Rectal smooth muscle tissue (tissue), 1 donor: ENCODE data around the gene ZDHHC22.
A peak's percentile ranks its signal among the peaks of the same experiment; 100 is the strongest.

ENCODE experiments used
- H3K27ac ChIP-seq: one replicate; pipeline ENCODE4 v1.7.0; 2013; ENCODE audit warnings: low read depth, low read length, inconsistent platforms
- H3K27me3 ChIP-seq: one replicate; pipeline ENCODE4 v1.7.0; 2013; ENCODE audit warnings: low read length; ENCODE audit not compliant: control insufficient read depth, insufficient read depth
- H3K36me3 ChIP-seq: one replicate; pipeline ENCODE4 v1.7.0; 2013; ENCODE audit warnings: low read length; ENCODE audit not compliant: control insufficient read depth, insufficient read depth
- H3K4me1 ChIP-seq: one replicate; pipeline ENCODE4 v1.7.0; 2013; ENCODE audit warnings: low read length; ENCODE audit not compliant: control insufficient read depth, insufficient read depth
- H3K4me3 ChIP-seq: one replicate; pipeline ENCODE4 v1.7.0; 2013; ENCODE audit warnings: low read length
- H3K9ac ChIP-seq: one replicate; pipeline ENCODE4 v1.7.0; 2013; ENCODE audit warnings: low read length

Gene ZDHHC22

GRCh38 chr14:77120771-77121743 lies 20.5 kb downstream of the ZDHHC22 start:
- no peak overlapping the region for H3K4me3 ChIP-seq
- H3K4me1 ChIP-seq: peaks cover 12% of the 10 kb centered on the region
- peaks cover 9% of the 10 kb centered on the region for H3K36me3 ChIP-seq
- H3K27ac ChIP-seq: peak overlapping the region; percentile 28
- H3K9ac ChIP-seq: no peak overlapping the region
- peaks cover 2% of the 10 kb centered on the region for H3K27me3 ChIP-seq

- Histone ChIP-seq H3K9ac (no peak overlapping the region), H3K27ac (peak overlapping the region; percentile 6), H3K4me1 (peaks cover 9% of the 10 kb centered on the region), H3K36me3 (peaks cover 11% of the 10 kb centered on the region), H3K27me3 (no peaks in the 10 kb centered on the region), H3K4me3 (no peak overlapping the region)
Observed at GRCh38 chr14:77119851-77120250, 21.7 kb downstream of the ZDHHC22 start.

DNA sequence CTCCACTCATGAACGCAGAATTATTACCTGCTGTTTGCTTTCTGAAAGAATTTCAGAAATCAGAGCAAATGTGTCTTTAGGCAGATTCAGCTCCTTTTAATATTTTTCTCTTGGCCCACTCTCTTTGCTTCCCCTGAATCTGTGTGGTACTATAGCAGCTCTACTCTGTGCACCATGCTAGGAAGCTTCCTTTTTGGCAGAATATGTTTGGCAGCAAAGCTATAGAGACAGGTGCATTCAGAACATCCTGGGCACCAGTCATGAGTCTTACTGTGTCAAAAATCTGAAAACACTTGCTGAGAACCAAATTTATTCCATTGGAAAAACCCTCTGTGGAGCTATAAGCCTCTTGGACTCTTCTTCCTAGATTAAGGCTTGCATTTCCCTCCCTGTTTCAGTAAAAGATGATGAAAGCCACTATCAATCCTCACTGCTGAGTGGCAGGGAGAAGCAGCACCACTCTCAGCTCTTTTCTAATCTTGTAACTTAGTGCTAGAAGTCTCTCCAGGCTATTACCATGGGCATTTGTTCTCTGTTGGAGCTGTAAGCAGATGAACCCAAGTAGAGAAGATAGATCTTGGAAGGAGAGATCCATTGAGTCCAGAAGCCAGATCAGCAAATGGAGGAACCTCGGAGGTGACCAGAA lies 25.3 kb downstream of the ZDHHC22 start:
- H3K36me3 ChIP-seq: peaks cover 28% of the 10 kb centered on the region
- H3K4me3 ChIP-seq: no peak overlapping the region
- H3K27ac ChIP-seq: no peak overlapping the region
- no peaks in the 10 kb centered on the region for H3K27me3 ChIP-seq
- peaks cover 8% of the 10 kb centered on the region for H3K4me1 ChIP-seq
- no peak overlapping the region for H3K9ac ChIP-seq

GRCh38 chr14:77114609-77115008 lies 27.0 kb downstream of the ZDHHC22 start:
- no peak overlapping the region for H3K9ac ChIP-seq
- no peak overlapping the region for H3K4me3 ChIP-seq
- H3K27me3 ChIP-seq: no peaks in the 10 kb centered on the region
- no peak overlapping the region for H3K27ac ChIP-seq
- H3K36me3 ChIP-seq: peaks cover 26% of the 10 kb centered on the region
- H3K4me1 ChIP-seq: peaks cover 14% of the 10 kb centered on the region

DNA sequence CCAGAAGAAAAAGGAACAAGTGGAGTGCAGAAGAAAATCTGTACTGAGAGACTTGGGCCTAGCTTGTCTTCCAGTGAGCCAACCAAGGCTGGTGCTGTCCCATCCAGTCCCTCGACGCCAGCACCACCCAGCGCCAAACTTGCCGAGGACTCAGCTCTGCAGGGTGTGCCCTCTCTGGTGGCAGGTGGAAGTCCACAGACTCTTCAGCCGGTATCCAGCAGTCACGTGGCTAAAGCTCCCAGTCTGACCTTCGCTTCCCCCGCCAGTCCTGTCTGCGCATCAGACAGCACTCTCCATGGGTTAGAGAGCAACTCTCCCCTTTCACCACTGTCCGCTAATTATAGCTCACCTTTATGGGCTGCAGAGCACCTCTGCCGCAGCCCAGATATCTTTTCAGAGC lies 27.9 kb downstream of the ZDHHC22 start:
- H3K4me1 ChIP-seq: peaks cover 14% of the 10 kb centered on the region
- H3K27ac ChIP-seq: no peak overlapping the region
- no peaks in the 10 kb centered on the region for H3K27me3 ChIP-seq
- no peak overlapping the region for H3K9ac ChIP-seq
- H3K4me3 ChIP-seq: no peak overlapping the region
- H3K36me3 ChIP-seq: peaks cover 26% of the 10 kb centered on the region

DNA sequence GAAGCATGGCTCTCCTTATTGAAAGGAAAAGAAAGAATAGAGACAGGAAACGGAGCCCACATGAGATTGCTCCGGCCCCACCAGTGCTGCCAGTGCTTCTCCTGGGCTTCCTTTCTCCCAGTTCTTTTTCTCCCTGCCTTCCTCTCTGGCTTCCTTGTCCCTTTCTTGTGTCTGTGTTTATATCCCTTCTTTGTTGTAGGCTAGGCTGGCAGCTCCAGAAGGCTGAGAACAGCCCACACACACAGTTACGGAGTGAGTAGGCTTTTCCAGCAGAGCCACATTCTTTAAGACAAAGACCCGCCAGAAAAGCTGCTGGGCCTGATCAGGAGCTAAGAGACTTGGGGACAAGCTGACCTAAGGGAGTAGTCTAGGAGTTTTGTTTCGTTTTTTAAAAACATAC lies 30.6 kb downstream of the ZDHHC22 start:
- Histone ChIP-seq H3K4me1 (peaks cover 14% of the 10 kb centered on the region), H3K9ac (no peak overlapping the region), H3K4me3 (no peak overlapping the region), H3K27ac (peak overlapping the region; percentile 70), H3K36me3 (peaks cover 19% of the 10 kb centered on the region), H3K27me3 (no peaks in the 10 kb centered on the region)

DNA sequence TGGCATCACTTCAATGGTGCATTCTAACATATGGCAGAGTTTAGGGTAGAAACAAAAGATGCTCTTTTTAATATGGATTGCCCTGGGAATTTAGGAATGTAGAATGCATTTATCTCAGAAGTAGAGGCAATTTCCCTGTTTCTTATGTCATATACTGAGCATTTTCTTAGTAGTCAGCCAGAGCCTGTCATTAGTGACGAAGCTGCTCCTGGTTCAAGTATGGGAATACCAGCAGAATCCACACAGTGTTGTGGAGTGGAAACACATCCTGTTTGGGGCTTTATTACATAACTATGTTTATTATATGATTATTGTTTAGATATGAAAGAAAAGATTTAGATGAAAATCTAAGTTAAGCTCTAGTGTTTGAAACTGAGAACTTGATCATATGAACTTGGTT lies 31.3 kb downstream of the ZDHHC22 start:
- H3K4me1 ChIP-seq: peaks cover 21% of the 10 kb centered on the region
- H3K36me3 ChIP-seq: peaks cover 19% of the 10 kb centered on the region
- H3K4me3 ChIP-seq: no peak overlapping the region
- H3K27ac ChIP-seq: peak overlapping the region; percentile 70
- no peak overlapping the region for H3K9ac ChIP-seq
- H3K27me3 ChIP-seq: no peaks in the 10 kb centered on the region

GRCh38 chr14:77109656-77110055 lies 31.9 kb downstream of the ZDHHC22 start:
- Histone ChIP-seq H3K4me3 (no peak overlapping the region), H3K36me3 (peaks cover 16% of the 10 kb centered on the region), H3K27ac (no peak overlapping the region), H3K27me3 (no peaks in the 10 kb centered on the region), H3K9ac (no peak overlapping the region), H3K4me1 (peaks cover 27% of the 10 kb centered on the region)

DNA sequence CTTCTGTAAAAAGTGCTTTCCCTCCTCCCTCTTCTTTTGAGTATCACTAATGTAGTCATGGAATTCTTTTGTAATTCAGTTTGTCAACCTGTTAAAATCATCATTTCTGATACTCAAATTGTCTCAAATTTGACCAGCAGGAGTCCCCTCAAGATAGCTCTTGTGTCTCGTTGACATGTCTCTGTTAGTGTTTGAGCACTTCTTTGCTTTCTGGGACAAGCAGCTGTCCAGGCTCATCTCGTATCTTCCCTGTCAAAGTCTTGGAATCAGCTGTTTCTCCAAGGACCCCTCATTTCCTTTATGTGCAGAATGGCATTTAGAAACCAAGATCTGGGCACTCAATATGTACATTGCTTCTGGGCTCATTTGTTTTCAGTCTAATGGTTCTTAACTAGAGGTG lies 32.8 kb downstream of the ZDHHC22 start:
- no peak overlapping the region for H3K9ac ChIP-seq
- peaks cover 7% of the 10 kb centered on the region for H3K36me3 ChIP-seq
- H3K4me1 ChIP-seq: peaks cover 34% of the 10 kb centered on the region
- no peak overlapping the region for H3K4me3 ChIP-seq
- no peak overlapping the region for H3K27ac ChIP-seq
- no peaks in the 10 kb centered on the region for H3K27me3 ChIP-seq

DNA sequence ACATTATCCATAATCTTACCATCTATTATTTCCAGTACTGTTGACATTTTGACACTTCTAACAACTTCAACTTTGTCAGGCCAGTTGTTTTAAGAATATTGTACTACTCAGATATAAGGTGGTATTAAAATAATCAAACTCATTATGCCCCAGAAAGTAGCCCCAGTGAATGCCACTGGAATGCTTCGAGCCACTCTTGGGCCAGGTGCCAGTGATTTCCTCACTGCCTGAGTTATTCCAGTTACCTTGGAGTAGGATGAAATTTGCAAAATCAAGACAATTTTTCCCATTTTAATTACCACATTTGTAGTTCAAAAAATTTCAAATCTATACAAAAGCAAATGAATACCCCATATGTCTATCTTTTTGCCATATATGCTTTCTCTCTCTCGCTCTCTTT lies 34.4 kb downstream of the ZDHHC22 start:
- Histone ChIP-seq H3K4me1 (peaks cover 46% of the 10 kb centered on the region), H3K36me3 (no peaks in the 10 kb centered on the region), H3K27ac (no peak overlapping the region)

DNA sequence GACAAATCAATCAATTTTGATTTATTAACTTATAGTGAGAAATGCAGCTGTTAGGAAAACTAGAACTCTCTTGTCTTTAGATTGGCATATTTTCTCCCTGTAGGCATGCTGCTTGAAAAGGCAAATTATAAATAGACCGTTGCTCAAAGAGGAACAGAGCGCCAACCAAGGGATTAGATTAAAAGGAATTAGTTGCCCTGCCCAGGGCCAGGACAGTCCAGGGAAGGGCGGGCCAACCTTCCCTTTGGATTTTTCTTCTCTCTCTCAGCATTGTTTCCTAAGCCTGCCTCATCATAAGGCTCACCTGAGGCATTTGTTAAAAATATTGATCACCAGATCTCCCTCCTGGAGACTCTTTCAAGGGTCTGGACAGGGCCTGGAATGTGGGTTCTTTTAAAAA lies 34.9 kb downstream of the ZDHHC22 start:
- no peak overlapping the region for H3K4me3 ChIP-seq
- peaks cover 46% of the 10 kb centered on the region for H3K4me1 ChIP-seq
- no peaks in the 10 kb centered on the region for H3K27me3 ChIP-seq
- H3K9ac ChIP-seq: no peak overlapping the region
- peak overlapping the region; percentile 10 for H3K27ac ChIP-seq
- no peaks in the 10 kb centered on the region for H3K36me3 ChIP-seq

More for the DNA sequence above, 34.4 kb downstream of the ZDHHC22 start:
- H3K27me3 ChIP-seq: no peaks in the 10 kb centered on the region
- no peak overlapping the region for H3K9ac ChIP-seq
- H3K4me3 ChIP-seq: no peak overlapping the region

DNA sequence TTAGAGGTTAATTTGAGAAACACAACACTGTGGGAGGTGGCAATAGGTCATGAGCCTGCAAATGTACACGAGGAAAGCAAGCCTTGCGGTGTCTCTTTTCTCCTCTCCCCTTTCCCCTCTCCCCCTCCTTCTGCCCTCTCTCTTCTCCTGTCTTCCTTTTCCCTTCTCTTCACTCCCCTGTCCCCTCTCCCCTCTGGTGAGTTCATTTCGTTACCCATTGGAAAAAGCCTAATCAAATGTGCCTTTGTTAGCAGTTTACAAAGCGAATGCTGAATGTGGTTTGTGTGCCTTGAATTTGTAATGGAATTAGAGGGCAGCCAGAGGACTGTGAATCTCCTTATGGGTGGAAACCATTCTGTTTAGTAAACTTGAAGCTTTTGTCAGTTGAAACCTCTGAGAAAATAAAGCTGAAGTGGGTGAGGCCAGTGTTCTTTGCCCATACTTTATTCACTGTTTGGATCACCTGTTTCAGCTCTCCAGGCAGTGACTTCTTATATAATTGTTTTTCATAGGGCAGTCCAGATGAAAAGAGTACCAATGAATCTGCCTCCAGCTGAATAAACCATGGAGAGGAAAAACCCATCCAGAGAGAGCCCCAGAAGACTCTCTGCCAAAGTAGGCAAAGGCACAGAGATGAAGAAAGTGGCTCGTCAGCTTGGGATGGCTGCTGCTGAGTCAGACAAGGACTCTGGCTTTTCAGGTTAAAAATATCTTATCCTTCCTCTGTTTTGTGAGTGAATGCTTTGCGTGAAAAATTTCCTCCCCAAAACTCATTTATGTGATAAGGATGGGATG lies 36.2 kb downstream of the ZDHHC22 start:
- Histone ChIP-seq H3K4me1 (peaks cover 38% of the 10 kb centered on the region), H3K27me3 (no peaks in the 10 kb centered on the region), H3K9ac (no peak overlapping the region), H3K27ac (peak overlapping the region; percentile 64), H3K36me3 (no peaks in the 10 kb centered on the region), H3K4me3 (no peak overlapping the region)
